Gastroesophageal sphincter (tissue), 4 donors: ENCODE results near the gene UGT1A10. TPM values are rescaled to one million over a fixed set of nuclear protein-coding genes. Genes with fewer than 3 reads are reported as not detected.
"Not testable (repeated sequence)": the region's sequence is repeated elsewhere in the genome, so short reads cannot be mapped to it uniquely, and the experiment has no call there.

ENCODE experiments used
- ATAC-seq: fragments of 150-250 bp; one replicate; pipeline ENCODE4 v1.9.1; 2016; ENCODE audit warnings: mild to moderate bottlenecking, moderate library complexity
- H3K27ac ChIP-seq, 4 donors: fragments of 200-600 bp; sonication (generic) in 3 of 4; 1 replicate in 3 of 4; 2 replicates in 1 of 4; pipeline ENCODE4 v1.5.1; 2016 to 2019
- H3K27me3 ChIP-seq: fragments of 200-600 bp; sonication (generic); one replicate; pipeline ENCODE4 v1.5.1; 2019
- H3K36me3 ChIP-seq, 2 donors: fragments of 200-600 bp; sonication (generic); one replicate each; pipeline ENCODE4 v1.5.1; 2019; ENCODE audit warnings: control low read depth in 1 of 2
- H3K4me1 ChIP-seq, 3 donors: fragments of 200-600 bp; sonication (generic); 1 replicate in 2 of 3; 2 replicates in 1 of 3; pipeline ENCODE4 v1.5.1; 2016 to 2019; ENCODE audit warnings: control low read depth in 2 of 3
- H3K4me3 ChIP-seq, 2 donors: fragments of 200-600 bp; sonication (generic); one replicate each; pipeline ENCODE4 v1.5.1; 2019; ENCODE audit warnings: mild to moderate bottlenecking in 1 of 2, moderate library complexity in 1 of 2
- H3K9me3 ChIP-seq, 3 donors: fragments of 200-600 bp; sonication (generic); one replicate each; pipeline ENCODE4 v1.5.1; 2017 to 2019; ENCODE audit warnings: control low read depth in 2 of 3
- EP300 ChIP-seq: sonication (generic); formaldehyde crosslinking; IDR thresholded peaks from one replicate; pipeline ENCODE4 v1.6.1; 2017; ENCODE audit warnings: antibody characterized with exemption, mild to moderate bottlenecking
- POLR2A ChIP-seq, 2 donors: fragments of 450-650 bp; IDR thresholded peaks; one replicate each; pipeline ENCODE4 v1.6.1; 2017; ENCODE audit warnings: antibody characterized with exemption in 2 of 2, mild to moderate bottlenecking in 2 of 2, moderate library complexity in 1 of 2
- POLR2AphosphoS5 ChIP-seq: sonication (generic); formaldehyde crosslinking; IDR thresholded peaks from one replicate; pipeline ENCODE4 v1.6.1; 2017; ENCODE audit warnings: antibody characterized with exemption
- whole genome bisulfite sequencing, 2 donors: methylation state at CpG; one replicate each; pipeline ENCODE4 v1.1.5; 2018; ENCODE audit warnings: low coverage in 1 of 2; 5-methylcytosine and 5-hydroxymethylcytosine counted together
- total RNA-seq, 4 donors: library from RNA; depleted of rRNA; stranded (reverse); fragments of >200 nt; gene quantifications; one replicate each; pipeline ENCODE4 v1.1.0, GENCODE V29; 2016
- TF ChIP-seq, protein P1 (sequence below), 4 experiments: fragments of 200-600 bp in 2 of 4; fragments of 450-650 bp in 2 of 4; sonication (generic) in 1 of 4; IDR thresholded peaks; one replicate each; pipeline ENCODE4 v1.5.1; 2017 to 2019; ENCODE audit warnings: antibody characterized with exemption in 4 of 4, mild to moderate bottlenecking in 2 of 4, moderate library complexity in 2 of 4

Gene UGT1A10
- total RNA-seq, 4 donors from 2014 or later, result 0.16 to 1.0 TPM; not detected in 2

DNA sequence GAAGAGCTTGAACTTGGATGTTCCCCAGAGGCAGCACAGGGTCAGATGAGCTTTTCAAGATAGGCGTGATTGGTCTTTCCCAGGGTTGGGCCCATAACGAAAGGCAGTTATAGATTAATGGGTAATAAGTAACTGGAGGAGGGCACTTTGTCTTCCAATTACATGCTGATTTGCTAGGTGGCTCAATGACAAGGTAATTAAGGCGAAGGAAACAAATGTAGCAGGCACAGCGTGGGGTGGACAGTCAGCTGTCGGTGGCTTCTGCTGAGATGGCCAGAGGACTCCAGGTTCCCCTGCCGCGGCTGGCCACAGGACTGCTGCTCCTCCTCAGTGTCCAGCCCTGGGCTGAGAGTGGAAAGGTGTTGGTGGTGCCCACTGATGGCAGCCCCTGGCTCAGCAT is 82.3 kb downstream of the UGT1A10 start, which contains the start of gene UGT1A4:
Gene UGT1A4, plus strand, starts transcription at position 185 of the 400 bp plus-strand sequence. Its CDS starts 85 bp downstream, at position 270.
- H3K4me3 ChIP-seq, result no peak within 1 kb of the TSS
- WGBS, 2 donors, result 81 to 90% methylated on average over 2 to 7 of the region's 7 CpGs
- no peak within 1 kb of the TSS for H3K27ac ChIP-seq
- no peak for ATAC-seq
- H3K4me1 ChIP-seq, result no peaks in the 10 kb centered on the region
- peaks cover 39% of the 10 kb centered on the region for H3K27me3 ChIP-seq
- TF ChIP-seq EP300, result no peak
- no peak for TF ChIP-seq POLR2AphosphoS5
- TF ChIP-seq, protein P1, sequence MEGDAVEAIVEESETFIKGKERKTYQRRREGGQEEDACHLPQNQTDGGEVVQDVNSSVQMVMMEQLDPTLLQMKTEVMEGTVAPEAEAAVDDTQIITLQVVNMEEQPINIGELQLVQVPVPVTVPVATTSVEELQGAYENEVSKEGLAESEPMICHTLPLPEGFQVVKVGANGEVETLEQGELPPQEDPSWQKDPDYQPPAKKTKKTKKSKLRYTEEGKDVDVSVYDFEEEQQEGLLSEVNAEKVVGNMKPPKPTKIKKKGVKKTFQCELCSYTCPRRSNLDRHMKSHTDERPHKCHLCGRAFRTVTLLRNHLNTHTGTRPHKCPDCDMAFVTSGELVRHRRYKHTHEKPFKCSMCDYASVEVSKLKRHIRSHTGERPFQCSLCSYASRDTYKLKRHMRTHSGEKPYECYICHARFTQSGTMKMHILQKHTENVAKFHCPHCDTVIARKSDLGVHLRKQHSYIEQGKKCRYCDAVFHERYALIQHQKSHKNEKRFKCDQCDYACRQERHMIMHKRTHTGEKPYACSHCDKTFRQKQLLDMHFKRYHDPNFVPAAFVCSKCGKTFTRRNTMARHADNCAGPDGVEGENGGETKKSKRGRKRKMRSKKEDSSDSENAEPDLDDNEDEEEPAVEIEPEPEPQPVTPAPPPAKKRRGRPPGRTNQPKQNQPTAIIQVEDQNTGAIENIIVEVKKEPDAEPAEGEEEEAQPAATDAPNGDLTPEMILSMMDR (IDR thresholded peaks at IDR 0.05), result no peak
- no peak for TF ChIP-seq POLR2A (IDR thresholded peaks at IDR 0.05)
- no peaks in the 10 kb centered on the region for H3K36me3 ChIP-seq
- no peaks in the 10 kb centered on the region for H3K9me3 ChIP-seq

- Histone ChIP-seq H3K27me3 (peaks cover 11% of the 10 kb centered on the region), H3K9me3 (no peaks in the 10 kb centered on the region), H3K4me1 (no peaks in the 10 kb centered on the region), H3K4me3 (no peak within 1 kb of the TSS), H3K36me3 (no peaks in the 10 kb centered on the region), H3K27ac (no peak within 1 kb of the TSS)
- no peak for ATAC-seq
- 71 to 78% methylated on average over 3 to 5 of the region's 8 CpGs for WGBS, 2 donors
- TF ChIP-seq, protein P1 (IDR thresholded peaks at IDR 0.05), result no peak
- TF ChIP-seq EP300 (no peak), POLR2A (IDR thresholded peaks at IDR 0.05) (no peak), POLR2AphosphoS5 (no peak)
Measured at GRCh38 chr2:233728723-233729301, 92.6 kb downstream of the UGT1A10 start, which contains the start of gene UGT1A3. Gene UGT1A3, plus strand, starts transcription at chr2:233729042. Its CDS starts 85 bp downstream, at chr2:233729127.

DNA sequence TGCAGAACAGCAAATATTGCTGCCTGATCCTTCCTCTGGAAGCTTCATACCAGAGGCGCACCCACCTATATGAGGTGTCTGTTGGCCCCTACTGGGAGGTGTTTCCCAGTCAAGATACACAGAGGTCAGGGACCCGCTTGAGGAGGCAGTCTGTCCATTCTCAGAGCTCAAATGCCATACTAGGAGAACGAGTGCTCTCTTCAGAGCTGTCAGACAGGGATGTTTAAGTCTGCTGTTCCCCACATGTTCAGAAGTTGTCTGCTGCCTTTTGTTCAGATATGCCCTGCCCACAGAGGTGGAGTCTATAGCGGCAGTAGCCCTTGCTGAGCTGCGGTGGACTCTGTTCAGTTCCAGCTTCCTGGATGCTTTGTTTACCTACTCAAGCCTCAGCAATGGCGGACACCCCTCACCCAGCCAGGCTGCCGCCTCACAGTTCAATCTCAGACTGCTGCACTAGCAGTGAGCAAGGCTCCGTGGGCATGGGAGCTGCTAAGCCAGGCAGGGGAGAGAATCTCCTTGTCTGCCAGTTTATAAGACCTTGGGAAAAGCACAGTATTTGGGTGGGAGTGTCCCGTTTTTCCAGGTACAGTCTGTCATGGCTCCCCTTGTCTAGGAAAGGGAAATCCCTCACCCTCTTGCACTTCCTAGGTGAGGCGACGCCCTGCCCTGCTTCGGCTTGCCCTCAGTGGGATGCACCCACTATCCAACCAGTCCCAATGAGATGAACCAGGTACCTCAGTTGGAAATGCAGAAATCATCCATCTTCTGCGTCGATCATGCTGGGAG is 100.8 kb downstream of the UGT1A10 start:
- not testable (repeated sequence) for H3K27ac ChIP-seq, ATAC-seq

DNA sequence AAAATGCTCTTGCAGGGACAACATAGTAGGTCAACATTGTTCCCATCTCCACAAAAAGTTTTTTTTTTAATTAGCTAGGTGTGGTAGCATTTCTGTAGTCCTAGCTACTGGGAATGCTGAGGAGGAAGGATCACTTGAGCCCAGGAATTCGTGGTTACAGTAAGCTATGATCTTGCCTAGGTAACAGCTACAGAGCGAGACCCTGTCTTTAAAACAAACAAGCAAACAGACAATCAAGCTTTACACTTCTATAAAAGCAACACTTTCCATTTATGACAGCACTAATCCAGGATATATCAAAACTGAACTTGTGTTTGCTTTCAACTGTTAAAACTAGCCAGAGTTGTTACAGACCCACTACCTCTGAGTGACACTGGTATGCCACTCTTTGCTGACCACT is 104.6 kb downstream of the UGT1A10 start:
- no peak for ATAC-seq
- Histone ChIP-seq H3K27ac (no peak overlapping the region), H3K36me3 (no peaks in the 10 kb centered on the region), H3K27me3 (peaks cover 18% of the 10 kb centered on the region), H3K4me3 (no peak overlapping the region), H3K4me1 (no peaks in the 10 kb centered on the region), H3K9me3 (no peaks in the 10 kb centered on the region)
- no peak for TF ChIP-seq POLR2A (IDR thresholded peaks at IDR 0.05)
- TF ChIP-seq POLR2AphosphoS5, result no peak
- TF ChIP-seq, protein P1 (IDR thresholded peaks at IDR 0.05), result no peak
- TF ChIP-seq EP300, result no peak
- 50 to 64% methylated on average over 1 to 2 of the region's 2 CpGs for WGBS, 2 donors

More for the DNA sequence above, 100.8 kb downstream of the UGT1A10 start:
- not testable (repeated sequence) for H3K4me1 ChIP-seq, H3K36me3 ChIP-seq, H3K4me3 ChIP-seq, H3K9me3 ChIP-seq
- WGBS, 2 donors, result 78% methylated on average over 9 of the region's 14 CpGs; no CpG with 5 or more reads in 1 of the 2 donors
- H3K27me3 ChIP-seq, result peaks cover 16% of the 10 kb centered on the region

DNA sequence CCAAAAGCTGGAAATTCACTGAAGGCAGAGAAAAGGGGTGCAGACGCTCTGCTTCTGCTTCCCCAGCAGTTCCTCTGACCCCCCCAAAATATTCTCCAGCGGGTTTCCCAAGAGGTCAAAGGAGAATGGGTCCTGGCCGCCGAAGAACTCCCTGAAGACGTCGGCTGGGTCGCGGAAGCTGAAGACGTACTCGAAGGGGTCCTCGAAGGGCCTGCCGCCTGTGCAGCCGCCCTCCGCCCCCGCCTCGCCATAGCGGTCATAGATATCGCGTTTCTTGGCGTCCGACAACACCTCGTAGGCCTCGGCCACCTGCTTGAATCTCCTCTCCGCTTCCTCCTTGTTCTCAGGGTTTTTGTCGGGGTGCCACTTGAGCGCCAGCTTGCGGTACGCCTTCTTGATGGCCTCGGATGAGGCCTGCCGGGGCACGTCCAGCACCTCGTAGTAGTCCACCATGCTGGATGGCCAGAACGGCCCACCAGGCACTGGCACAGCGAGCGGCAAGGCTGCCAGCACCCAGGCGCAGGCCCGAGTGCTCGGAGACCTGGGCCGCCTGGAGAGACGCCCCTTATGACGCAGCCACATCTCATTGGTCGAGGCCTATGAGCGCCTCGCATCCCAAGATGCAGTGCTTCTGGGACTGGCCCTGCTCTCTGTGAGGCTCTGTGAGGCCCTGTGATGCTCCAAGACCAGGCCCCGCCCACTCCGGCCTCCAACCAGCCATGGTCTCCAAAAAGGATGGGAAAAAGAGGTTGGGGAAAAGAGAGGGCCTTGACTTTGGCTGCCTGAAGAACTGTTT is 107.4 kb downstream of the UGT1A10 start:
- H3K4me3 ChIP-seq, result no peak overlapping the region
- H3K27me3 ChIP-seq, result peaks cover 3% of the 10 kb centered on the region
- H3K36me3 ChIP-seq, result no peaks in the 10 kb centered on the region
- ATAC-seq, result no peak
- no peaks in the 10 kb centered on the region for H3K4me1 ChIP-seq
- WGBS, 2 donors, result 90% methylated on average over 24 of the region's 46 CpGs; no CpG with 5 or more reads in 1 of the 2 donors
- no peak overlapping the region for H3K27ac ChIP-seq
- H3K9me3 ChIP-seq, result no peaks in the 10 kb centered on the region
- TF ChIP-seq EP300 (no peak), POLR2A (IDR thresholded peaks at IDR 0.05) (no peak), POLR2AphosphoS5 (no peak)
- TF ChIP-seq, protein P1 (IDR thresholded peaks at IDR 0.05), result no peak
